GM06990 (cell line): ENCODE results near the gene SLFN11.
"Not testable (repeated sequence)": the region's sequence is repeated elsewhere in the genome, so short reads cannot be mapped to it uniquely, and the experiment has no call there.

ENCODE experiments used
- DNase-seq: peaks from one replicate; pipeline ENCODE4 v3.0.0-alpha.2; 2011; ENCODE audit not compliant: insufficient read length; ENCODE audit errors: extremely low read depth
- H3K27me3 ChIP-seq: replicated peaks from 2 replicates; pipeline ENCODE4 v1.6.0; 2011; ENCODE audit warnings: low read length; ENCODE audit not compliant: control insufficient read depth, insufficient read depth
- H3K36me3 ChIP-seq: 2 replicates; pipeline ENCODE4 v1.5.1; 2011; ENCODE audit warnings: low read length; ENCODE audit not compliant: control insufficient read depth, insufficient read depth
- H3K4me3 ChIP-seq: replicated peaks from 2 replicates; pipeline ENCODE4 v1.5.1; 2011; ENCODE audit warnings: low read depth, mild to moderate bottlenecking, control low read depth, low read length
- CTCF ChIP-seq: IDR thresholded peaks from 2 replicates; pipeline ENCODE4 v1.5.1; 2011; ENCODE audit warnings: low read length, control low read depth, mild to moderate bottlenecking, inconsistent platforms; ENCODE audit not compliant: insufficient read depth, poor library complexity, severe bottlenecking

The SLFN11 gene

GRCh38 chr17:35373534-35373983 is at the start of gene SLFN11:
SLFN11 (minus strand) TSS chr17:35373621; CDS start chr17:35363807, 9,814 bp downstream.
- DNase-seq, result peak; percentile 76
- H3K36me3 ChIP-seq, result no peaks in the 10 kb centered on the region

GRCh38 chr17:35421069-35421468 is 47.6 kb upstream of the SLFN11 start:
- H3K36me3 ChIP-seq, DNase-seq, H3K4me3 ChIP-seq, H3K27me3 ChIP-seq: not testable (repeated sequence)

More at GRCh38 chr17:35373534-35373983, at the start of gene SLFN11:
- no peaks in the 10 kb centered on the region for H3K27me3 ChIP-seq
- peak within 1 kb of the TSS; percentile 78 for H3K4me3 ChIP-seq
- no peak for TF ChIP-seq CTCF

GRCh38 chr17:35416659-35417058 is 43.2 kb upstream of the SLFN11 start:
- Histone ChIP-seq H3K27me3 (no peaks in the 10 kb centered on the region), H3K4me3 (no peak overlapping the region), H3K36me3 (no peaks in the 10 kb centered on the region)
- TF ChIP-seq CTCF, result no peak
- no peak for DNase-seq

GRCh38 chr17:35414707-35415106 is 41.3 kb upstream of the SLFN11 start:
- not testable (repeated sequence) for H3K4me3 ChIP-seq, H3K36me3 ChIP-seq, H3K27me3 ChIP-seq, DNase-seq

GRCh38 chr17:35414247-35414646 is 40.8 kb upstream of the SLFN11 start:
- H3K36me3 ChIP-seq, result peaks cover 5% of the 10 kb centered on the region
- no peak for TF ChIP-seq CTCF
- no peak for DNase-seq

GRCh38 chr17:35407531-35407930 is 34.1 kb upstream of the SLFN11 start:
- Histone ChIP-seq H3K4me3 (no peak overlapping the region), H3K36me3 (peaks cover 5% of the 10 kb centered on the region), H3K27me3 (no peaks in the 10 kb centered on the region)
- no peak for TF ChIP-seq CTCF
- DNase-seq, result no peak

More at GRCh38 chr17:35414247-35414646, 40.8 kb upstream of the SLFN11 start:
- H3K4me3 ChIP-seq, result no peak overlapping the region
- H3K27me3 ChIP-seq, result no peaks in the 10 kb centered on the region

GRCh38 chr17:35406568-35406967 is 33.1 kb upstream of the SLFN11 start:
- no peaks in the 10 kb centered on the region for H3K27me3 ChIP-seq
- H3K36me3 ChIP-seq, result peaks cover 5% of the 10 kb centered on the region
- no peak overlapping the region for H3K4me3 ChIP-seq
- no peak for TF ChIP-seq CTCF
- no peak for DNase-seq
